Body of pancreas (tissue), 4 donors: ENCODE data around the gene KDM2B.

Experiments used
- POLR2A ChIP-seq, 3 donors: fragments of 450-650 bp; IDR thresholded peaks; one replicate each; pipeline ENCODE4 v1.6.1; 2016; ENCODE audit warnings: antibody characterized with exemption in 3 of 3, mild to moderate bottlenecking in 2 of 3
- TF ChIP-seq, protein P1 (sequence below), 7 experiments: fragments of 450-650 bp in 4 of 7; fragments of 200-600 bp in 3 of 7; sonication (generic) in 3 of 7; IDR thresholded peaks; one replicate each; pipeline ENCODE4 v1.5.1; 2016 to 2019; ENCODE audit warnings: antibody characterized with exemption in 7 of 7

DNA sequence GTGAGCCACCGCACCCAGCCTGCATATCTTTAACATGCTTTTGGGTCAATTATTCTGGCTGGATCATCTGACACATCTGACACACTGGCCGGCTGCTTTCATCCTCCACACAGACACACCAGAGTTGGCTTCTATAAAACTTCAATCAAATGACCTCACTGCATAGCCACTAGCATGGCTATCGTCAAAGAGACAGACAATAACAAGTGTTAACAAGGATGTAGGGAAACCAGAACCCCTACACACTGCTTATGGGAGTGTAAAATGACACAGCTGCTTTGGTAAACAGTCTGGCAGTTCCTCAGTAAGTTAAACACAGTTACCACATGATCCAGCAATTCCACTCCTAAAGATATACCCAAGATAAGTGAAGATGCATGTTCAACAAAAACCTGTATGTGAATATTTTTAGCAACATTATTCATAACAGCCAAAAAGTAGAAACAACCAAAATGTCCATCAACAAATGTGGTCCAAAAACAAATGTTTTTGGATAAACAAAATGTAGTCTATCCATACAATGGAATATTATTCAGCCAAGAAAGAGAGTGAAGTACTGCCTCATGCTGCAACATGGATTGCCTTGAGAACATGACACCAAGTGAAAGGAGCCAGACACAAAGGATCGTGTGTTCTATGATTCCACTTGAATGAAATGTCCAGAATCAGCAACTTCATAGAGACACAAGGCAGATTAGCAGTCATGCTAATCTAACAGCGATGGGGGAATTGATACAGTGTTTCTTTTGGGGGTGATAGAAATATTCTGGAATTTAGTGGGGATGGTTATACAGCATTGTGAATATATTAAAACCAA lies 10.1 kb downstream of the KDM2B start:
- TF ChIP-seq POLR2A (IDR thresholded peaks at IDR 0.05): no peak
- TF ChIP-seq, protein P1, sequence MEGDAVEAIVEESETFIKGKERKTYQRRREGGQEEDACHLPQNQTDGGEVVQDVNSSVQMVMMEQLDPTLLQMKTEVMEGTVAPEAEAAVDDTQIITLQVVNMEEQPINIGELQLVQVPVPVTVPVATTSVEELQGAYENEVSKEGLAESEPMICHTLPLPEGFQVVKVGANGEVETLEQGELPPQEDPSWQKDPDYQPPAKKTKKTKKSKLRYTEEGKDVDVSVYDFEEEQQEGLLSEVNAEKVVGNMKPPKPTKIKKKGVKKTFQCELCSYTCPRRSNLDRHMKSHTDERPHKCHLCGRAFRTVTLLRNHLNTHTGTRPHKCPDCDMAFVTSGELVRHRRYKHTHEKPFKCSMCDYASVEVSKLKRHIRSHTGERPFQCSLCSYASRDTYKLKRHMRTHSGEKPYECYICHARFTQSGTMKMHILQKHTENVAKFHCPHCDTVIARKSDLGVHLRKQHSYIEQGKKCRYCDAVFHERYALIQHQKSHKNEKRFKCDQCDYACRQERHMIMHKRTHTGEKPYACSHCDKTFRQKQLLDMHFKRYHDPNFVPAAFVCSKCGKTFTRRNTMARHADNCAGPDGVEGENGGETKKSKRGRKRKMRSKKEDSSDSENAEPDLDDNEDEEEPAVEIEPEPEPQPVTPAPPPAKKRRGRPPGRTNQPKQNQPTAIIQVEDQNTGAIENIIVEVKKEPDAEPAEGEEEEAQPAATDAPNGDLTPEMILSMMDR (IDR thresholded peaks at IDR 0.05): no peak
